ENCODE results near the gene SDK1. TPM values are rescaled to one million over a fixed set of nuclear protein-coding genes. Genes with fewer than 3 reads are reported as not detected.

Gene SDK1
- polyA plus RNA-seq, 2 donors: 0.33 to 0.47 TPM

DNA sequence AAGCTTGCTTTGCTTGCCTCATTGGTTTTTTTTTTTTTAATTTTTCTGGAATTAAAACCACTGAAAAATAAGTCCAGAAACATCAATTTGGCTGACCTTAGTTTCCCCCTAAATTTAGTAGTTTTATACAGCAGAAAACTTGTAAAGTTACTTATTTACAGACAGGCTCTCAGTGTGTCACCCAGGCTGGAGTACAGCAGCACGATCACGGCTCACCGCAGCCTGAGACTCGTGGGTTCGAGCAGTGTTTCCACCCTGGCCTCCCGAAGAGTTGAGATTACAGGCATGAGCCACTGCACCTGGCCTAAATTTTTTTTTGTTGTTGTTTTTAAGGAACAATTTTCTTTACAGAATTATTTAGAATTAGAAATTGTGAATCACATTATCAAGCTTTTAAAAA is 250.5 kb downstream of the SDK1 start:
- Histone ChIP-seq H3K4me1 (ENCODE audit: control insufficient read depth in 2 of 2, insufficient read depth in 2 of 2, low read length in 1 of 2) (no peaks in the 10 kb centered on the region), H3K9me3 (ENCODE audit: control insufficient read depth in 2 of 2, insufficient read depth in 1 of 2, low read depth in 1 of 2, low read length in 1 of 2) (no peaks in the 10 kb centered on the region), H3K27ac (ENCODE audit: low read depth in 2 of 2, low read length in 1 of 2) (no peak overlapping the region), H3K36me3 (ENCODE audit: control insufficient read depth in 2 of 2, insufficient read depth in 2 of 2, low read length in 1 of 2) (no peaks in the 10 kb centered on the region), H3K27me3 (ENCODE audit: control insufficient read depth in 1 of 2, insufficient read depth in 2 of 2, low read length in 2 of 2) (no peaks in the 10 kb centered on the region), H3K4me3 (ENCODE audit: low read depth in 1 of 2, low read length in 2 of 2) (no peak overlapping the region)
- 86 to 95% methylated on average over 6 of the region's 6 CpGs for WGBS, 2 donors

DNA sequence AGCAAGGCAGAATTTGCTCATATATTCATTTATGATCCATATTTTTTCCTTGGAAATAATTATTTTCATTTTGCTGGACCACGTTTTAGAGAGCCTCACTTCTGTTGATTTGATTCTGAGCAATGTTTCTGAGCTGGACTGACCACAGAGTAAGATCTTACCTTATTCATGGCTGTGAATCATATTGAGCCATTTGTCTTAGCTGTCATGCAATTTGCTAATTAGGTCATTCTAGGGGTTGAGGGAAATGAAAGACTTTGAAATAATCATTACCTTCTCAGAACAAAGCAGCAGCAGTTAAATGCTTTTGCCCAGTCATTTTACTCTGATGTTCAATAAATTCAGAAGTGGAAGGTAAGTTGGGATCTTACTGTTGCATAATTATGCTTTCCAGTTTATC is 251.4 kb downstream of the SDK1 start:
- 65 to 76% methylated on average over 1 of the region's 1 CpG for WGBS, 2 donors
- no peaks in the 10 kb centered on the region for H3K27me3 ChIP-seq (ENCODE audit: control insufficient read depth in 1 of 2, insufficient read depth in 2 of 2, low read length in 2 of 2)
- H3K4me1 ChIP-seq (ENCODE audit: control insufficient read depth in 2 of 2, insufficient read depth in 2 of 2, low read length in 1 of 2): no peaks in the 10 kb centered on the region
- H3K27ac ChIP-seq (ENCODE audit: low read depth in 2 of 2, low read length in 1 of 2): no peak overlapping the region
- no peaks in the 10 kb centered on the region for H3K36me3 ChIP-seq (ENCODE audit: control insufficient read depth in 2 of 2, insufficient read depth in 2 of 2, low read length in 1 of 2)
- H3K9me3 ChIP-seq (ENCODE audit: control insufficient read depth in 2 of 2, insufficient read depth in 1 of 2, low read depth in 1 of 2, low read length in 1 of 2): no peaks in the 10 kb centered on the region
- H3K4me3 ChIP-seq (ENCODE audit: low read depth in 1 of 2, low read length in 2 of 2): no peak overlapping the region

DNA sequence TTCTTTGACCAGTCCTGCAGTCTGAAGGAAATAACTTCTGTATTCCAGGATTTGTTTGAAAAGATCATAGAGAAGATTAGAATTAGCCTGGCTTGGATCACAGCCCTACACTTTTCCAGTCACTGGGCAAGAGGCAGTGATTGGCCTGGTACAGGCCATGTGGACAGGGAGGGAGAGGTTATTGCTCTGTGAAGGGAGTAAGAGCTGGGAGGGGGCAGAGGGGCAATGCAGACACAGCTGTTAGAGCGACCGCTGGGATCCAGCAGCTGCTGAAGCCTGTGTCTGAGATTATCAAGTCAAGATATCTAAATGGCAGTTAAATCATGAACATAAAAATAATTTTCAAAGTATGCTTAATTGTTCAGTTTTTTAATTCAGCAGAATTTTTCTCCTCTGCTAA is 257.3 kb downstream of the SDK1 start:
- Histone ChIP-seq H3K27me3 (ENCODE audit: control insufficient read depth in 1 of 2, insufficient read depth in 2 of 2, low read length in 2 of 2) (peaks cover 0 to 4% of the 10 kb centered on the region in 2 donors), H3K36me3 (ENCODE audit: control insufficient read depth in 2 of 2, insufficient read depth in 2 of 2, low read length in 1 of 2) (no peaks in the 10 kb centered on the region), H3K9me3 (ENCODE audit: control insufficient read depth in 2 of 2, insufficient read depth in 1 of 2, low read depth in 1 of 2, low read length in 1 of 2) (no peaks in the 10 kb centered on the region), H3K4me3 (ENCODE audit: low read depth in 1 of 2, low read length in 2 of 2) (no peak overlapping the region), H3K27ac (ENCODE audit: low read depth in 2 of 2, low read length in 1 of 2) (no peak overlapping the region), H3K4me1 (ENCODE audit: control insufficient read depth in 2 of 2, insufficient read depth in 2 of 2, low read length in 1 of 2) (no peaks in the 10 kb centered on the region)
- WGBS, 2 donors: 48 to 70% methylated on average over 2 of the region's 2 CpGs

DNA sequence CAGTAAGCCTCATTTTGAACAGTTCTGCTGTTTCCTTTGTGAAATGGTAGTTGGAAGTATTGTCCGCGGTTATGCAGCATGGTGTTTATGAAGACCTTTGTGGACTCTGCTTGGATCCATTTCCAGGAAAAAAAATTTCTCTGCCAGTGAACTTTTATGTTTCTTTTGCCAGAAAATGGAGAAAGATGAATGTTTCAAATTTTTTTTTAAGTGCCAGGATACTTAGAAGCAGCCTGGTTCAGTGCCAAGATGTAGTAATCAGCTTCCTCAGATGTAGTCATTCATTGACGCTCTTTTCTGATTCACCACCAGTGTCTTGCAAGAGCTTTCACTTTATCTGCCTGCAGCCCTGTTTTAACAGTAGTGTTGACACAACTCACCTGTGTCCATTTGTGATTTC is 258.2 kb downstream of the SDK1 start:
- H3K4me1 ChIP-seq (ENCODE audit: control insufficient read depth in 2 of 2, insufficient read depth in 2 of 2, low read length in 1 of 2): no peaks in the 10 kb centered on the region
- WGBS, 2 donors: 21 to 33% methylated on average over 3 of the region's 3 CpGs
- no peaks in the 10 kb centered on the region for H3K9me3 ChIP-seq (ENCODE audit: control insufficient read depth in 2 of 2, insufficient read depth in 1 of 2, low read depth in 1 of 2, low read length in 1 of 2)
- H3K36me3 ChIP-seq (ENCODE audit: control insufficient read depth in 2 of 2, insufficient read depth in 2 of 2, low read length in 1 of 2): no peaks in the 10 kb centered on the region
- H3K27me3 ChIP-seq (ENCODE audit: control insufficient read depth in 1 of 2, insufficient read depth in 2 of 2, low read length in 2 of 2): peaks cover 0 to 4% of the 10 kb centered on the region in 2 donors
- no peak overlapping the region for H3K4me3 ChIP-seq (ENCODE audit: low read depth in 1 of 2, low read length in 2 of 2)
- H3K27ac ChIP-seq (ENCODE audit: low read depth in 2 of 2, low read length in 1 of 2): no peak overlapping the region

DNA sequence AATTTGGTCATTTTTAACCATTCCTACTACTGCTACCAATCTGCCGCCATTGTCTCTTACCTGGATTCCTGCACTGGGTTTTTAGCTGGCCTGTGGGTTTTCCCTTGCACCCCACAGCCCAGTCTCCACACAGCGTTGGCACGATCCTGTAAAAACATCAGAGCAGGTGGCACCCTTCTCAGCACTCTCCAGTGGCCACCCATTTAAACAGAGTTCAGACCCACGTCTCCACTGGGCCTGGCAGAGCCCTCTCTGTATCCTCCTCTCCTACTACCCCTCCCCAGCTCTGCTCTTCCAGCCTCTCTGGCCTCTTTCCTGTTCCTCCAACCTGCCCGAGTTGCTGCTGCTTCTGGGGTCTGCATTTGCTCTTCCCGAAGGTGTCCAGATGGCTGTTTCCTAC is 259.4 kb downstream of the SDK1 start:
- H3K4me1 ChIP-seq (ENCODE audit: control insufficient read depth in 2 of 2, insufficient read depth in 2 of 2, low read length in 1 of 2): no peaks in the 10 kb centered on the region
- H3K27me3 ChIP-seq (ENCODE audit: control insufficient read depth in 1 of 2, insufficient read depth in 2 of 2, low read length in 2 of 2): peaks cover 0 to 4% of the 10 kb centered on the region in 2 donors
- H3K27ac ChIP-seq (ENCODE audit: low read depth in 2 of 2, low read length in 1 of 2): no peak overlapping the region
- no peaks in the 10 kb centered on the region for H3K36me3 ChIP-seq (ENCODE audit: control insufficient read depth in 2 of 2, insufficient read depth in 2 of 2, low read length in 1 of 2)
- no peak overlapping the region for H3K4me3 ChIP-seq (ENCODE audit: low read depth in 1 of 2, low read length in 2 of 2)
- no peaks in the 10 kb centered on the region for H3K9me3 ChIP-seq (ENCODE audit: control insufficient read depth in 2 of 2, insufficient read depth in 1 of 2, low read depth in 1 of 2, low read length in 1 of 2)
- 85 to 89% methylated on average over 6 of the region's 6 CpGs for WGBS, 2 donors

DNA sequence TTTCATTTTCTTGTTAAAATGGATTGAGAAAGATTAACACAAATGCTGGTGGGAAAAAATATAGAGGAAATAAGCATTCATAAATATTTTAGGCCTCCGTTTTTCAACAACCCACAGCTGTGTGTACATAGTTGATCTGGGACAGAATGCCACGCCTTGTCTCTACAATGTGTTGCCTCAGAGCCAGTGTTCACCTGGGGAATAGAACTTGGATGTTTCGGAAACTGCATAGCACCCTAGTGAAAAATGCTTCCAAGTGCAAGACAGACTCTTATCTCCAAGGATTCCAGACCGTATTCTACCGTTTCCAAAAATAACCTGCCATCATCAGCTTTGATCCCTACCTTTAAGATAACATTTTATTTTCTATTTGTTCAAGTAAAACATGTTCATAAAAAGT is 260.9 kb downstream of the SDK1 start:
- Histone ChIP-seq H3K4me3 (ENCODE audit: low read depth in 1 of 2, low read length in 2 of 2) (no peak overlapping the region), H3K27ac (ENCODE audit: low read depth in 2 of 2, low read length in 1 of 2) (no peak overlapping the region), H3K9me3 (ENCODE audit: control insufficient read depth in 2 of 2, insufficient read depth in 1 of 2, low read depth in 1 of 2, low read length in 1 of 2) (no peaks in the 10 kb centered on the region), H3K36me3 (ENCODE audit: control insufficient read depth in 2 of 2, insufficient read depth in 2 of 2, low read length in 1 of 2) (no peaks in the 10 kb centered on the region), H3K27me3 (ENCODE audit: control insufficient read depth in 1 of 2, insufficient read depth in 2 of 2, low read length in 2 of 2) (peaks cover 0 to 4% of the 10 kb centered on the region in 2 donors), H3K4me1 (ENCODE audit: control insufficient read depth in 2 of 2, insufficient read depth in 2 of 2, low read length in 1 of 2) (no peaks in the 10 kb centered on the region)
- WGBS, 2 donors: 55 to 57% methylated on average over 5 of the region's 5 CpGs

DNA sequence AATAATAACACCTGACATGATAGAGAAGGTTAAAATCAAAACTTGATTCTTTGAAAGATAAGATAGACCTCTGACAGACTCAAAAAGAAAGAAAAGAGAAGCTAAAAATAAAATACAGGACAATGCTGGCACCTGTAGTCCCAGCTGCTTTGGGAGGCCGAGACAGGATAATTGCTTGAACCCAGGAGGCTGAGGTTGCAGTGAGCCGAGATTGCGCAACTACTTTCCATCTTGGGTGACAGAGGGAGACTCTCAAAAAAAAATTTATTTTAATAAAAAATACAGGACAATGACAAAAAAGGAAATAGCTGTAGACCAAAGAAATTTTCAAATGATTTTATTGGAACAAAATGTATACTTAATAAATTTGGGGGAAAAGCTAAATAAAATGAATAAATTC is 263.2 kb downstream of the SDK1 start:
- Histone ChIP-seq H3K4me1 (ENCODE audit: control insufficient read depth in 2 of 2, insufficient read depth in 2 of 2, low read length in 1 of 2) (no peaks in the 10 kb centered on the region), H3K27ac (ENCODE audit: low read depth in 2 of 2, low read length in 1 of 2) (no peak overlapping the region), H3K27me3 (ENCODE audit: control insufficient read depth in 1 of 2, insufficient read depth in 2 of 2, low read length in 2 of 2) (peaks cover 0 to 4% of the 10 kb centered on the region in 2 donors), H3K4me3 (ENCODE audit: low read depth in 1 of 2, low read length in 2 of 2) (no peak overlapping the region), H3K36me3 (ENCODE audit: control insufficient read depth in 2 of 2, insufficient read depth in 2 of 2, low read length in 1 of 2) (no peaks in the 10 kb centered on the region), H3K9me3 (ENCODE audit: control insufficient read depth in 2 of 2, insufficient read depth in 1 of 2, low read depth in 1 of 2, low read length in 1 of 2) (no peaks in the 10 kb centered on the region)
- WGBS, 2 donors: 91 to 92% methylated on average over 3 of the region's 3 CpGs

DNA sequence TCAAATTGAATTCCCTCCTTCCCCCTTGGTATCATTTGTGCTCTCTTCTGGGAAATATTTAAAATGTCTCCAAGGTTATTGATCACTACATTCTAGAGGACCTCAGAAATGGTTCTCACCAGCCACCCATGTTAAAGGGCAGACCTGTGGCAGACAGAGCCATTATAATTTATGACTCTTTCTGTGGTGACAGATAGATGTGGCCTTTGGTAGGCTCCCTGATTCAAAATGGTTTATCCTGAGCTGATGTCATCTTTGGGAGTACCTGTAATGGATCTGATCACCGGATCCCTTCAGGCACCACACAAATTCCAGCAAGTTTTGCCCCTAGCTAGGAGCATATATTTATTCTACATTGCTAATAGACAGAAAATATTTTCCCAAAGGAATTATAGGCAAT is 267.5 kb downstream of the SDK1 start:
- Histone ChIP-seq H3K36me3 (ENCODE audit: control insufficient read depth in 2 of 2, insufficient read depth in 2 of 2, low read length in 1 of 2) (no peaks in the 10 kb centered on the region), H3K27ac (ENCODE audit: low read depth in 2 of 2, low read length in 1 of 2) (no peak overlapping the region), H3K4me1 (ENCODE audit: control insufficient read depth in 2 of 2, insufficient read depth in 2 of 2, low read length in 1 of 2) (no peaks in the 10 kb centered on the region), H3K27me3 (ENCODE audit: control insufficient read depth in 1 of 2, insufficient read depth in 2 of 2, low read length in 2 of 2) (no peaks in the 10 kb centered on the region), H3K4me3 (ENCODE audit: low read depth in 1 of 2, low read length in 2 of 2) (no peak overlapping the region), H3K9me3 (ENCODE audit: control insufficient read depth in 2 of 2, insufficient read depth in 1 of 2, low read depth in 1 of 2, low read length in 1 of 2) (no peaks in the 10 kb centered on the region)
- WGBS, 2 donors: 89 to 96% methylated on average over 1 of the region's 1 CpG

DNA sequence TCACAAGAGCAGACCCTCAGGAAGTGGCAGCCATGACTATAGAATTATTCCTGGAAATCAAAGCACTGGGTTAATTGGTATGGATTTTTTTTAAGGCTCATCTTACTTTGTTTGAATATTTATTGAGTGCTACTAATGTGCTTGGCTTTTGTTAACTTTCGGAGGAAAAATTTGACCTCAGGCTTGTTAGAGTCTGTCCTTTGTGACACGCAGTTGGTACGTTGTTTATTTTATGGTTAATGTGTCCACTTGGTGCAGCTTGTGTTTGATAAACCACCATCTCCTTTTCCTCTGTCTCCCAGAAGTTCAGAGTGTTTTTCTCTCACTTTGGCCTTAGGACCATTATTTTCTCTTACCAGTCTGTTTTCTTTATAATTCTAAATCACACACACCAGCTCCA is 268.6 kb downstream of the SDK1 start:
- Histone ChIP-seq H3K36me3 (ENCODE audit: control insufficient read depth in 2 of 2, insufficient read depth in 2 of 2, low read length in 1 of 2) (no peaks in the 10 kb centered on the region), H3K9me3 (ENCODE audit: control insufficient read depth in 2 of 2, insufficient read depth in 1 of 2, low read depth in 1 of 2, low read length in 1 of 2) (no peaks in the 10 kb centered on the region), H3K4me3 (ENCODE audit: low read depth in 1 of 2, low read length in 2 of 2) (no peak overlapping the region), H3K27me3 (ENCODE audit: control insufficient read depth in 1 of 2, insufficient read depth in 2 of 2, low read length in 2 of 2) (no peaks in the 10 kb centered on the region), H3K4me1 (ENCODE audit: control insufficient read depth in 2 of 2, insufficient read depth in 2 of 2, low read length in 1 of 2) (no peaks in the 10 kb centered on the region), H3K27ac (ENCODE audit: low read depth in 2 of 2, low read length in 1 of 2) (no peak overlapping the region)
- WGBS, 2 donors: 62 to 81% methylated on average over 3 of the region's 3 CpGs

DNA sequence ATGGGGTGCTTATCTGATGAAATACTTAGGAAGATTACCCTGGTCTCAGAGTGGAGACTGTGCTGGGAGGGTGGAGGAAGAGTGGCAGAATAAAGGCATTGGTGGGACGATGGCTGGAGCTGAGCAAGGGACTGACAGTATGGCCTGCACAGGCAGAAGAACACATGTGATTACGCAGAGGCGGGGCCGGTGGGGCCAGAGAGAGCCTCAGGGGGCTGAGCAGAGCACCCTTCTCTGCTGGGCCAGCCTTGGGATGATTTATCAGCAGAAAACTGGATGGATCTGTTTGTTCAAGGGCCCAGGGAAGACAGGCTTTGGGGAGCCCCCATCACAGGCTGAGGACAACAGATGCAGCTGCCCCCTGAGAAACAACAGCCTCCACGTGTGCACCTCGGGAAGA is 272.1 kb downstream of the SDK1 start:
- Histone ChIP-seq H3K36me3 (ENCODE audit: control insufficient read depth in 2 of 2, insufficient read depth in 2 of 2, low read length in 1 of 2) (no peaks in the 10 kb centered on the region), H3K4me3 (ENCODE audit: low read depth in 1 of 2, low read length in 2 of 2) (no peak overlapping the region), H3K9me3 (ENCODE audit: control insufficient read depth in 2 of 2, insufficient read depth in 1 of 2, low read depth in 1 of 2, low read length in 1 of 2) (peaks cover 0 to 5% of the 10 kb centered on the region in 2 donors), H3K4me1 (ENCODE audit: control insufficient read depth in 2 of 2, insufficient read depth in 2 of 2, low read length in 1 of 2) (no peaks in the 10 kb centered on the region), H3K27ac (ENCODE audit: low read depth in 2 of 2, low read length in 1 of 2) (no peak overlapping the region), H3K27me3 (ENCODE audit: control insufficient read depth in 1 of 2, insufficient read depth in 2 of 2, low read length in 2 of 2) (no peaks in the 10 kb centered on the region)
- WGBS, 2 donors: 80 to 83% methylated on average over 6 of the region's 6 CpGs

All from esophagus (tissue), 2 donors.